Urothelium cell line (cell line): Measurements from ENCODE around the gene ENAH.

Experiments used
- DNase-seq: peaks from one replicate; pipeline ENCODE4 v3.0.0; 2011; ENCODE audit warnings: low spot score, mixed read lengths
- FAIRE-seq: peaks from 2 replicates; lab custom pipeline; 2011; peaks lifted over from hg19 to GRCh38; lab: Jason Lieb, UNC

ENAH gene

GRCh38 chr1:225573216-225573615, 79.7 kb downstream of the ENAH start:
- FAIRE-seq (no peak), DNase-seq (no peak)

DNA sequence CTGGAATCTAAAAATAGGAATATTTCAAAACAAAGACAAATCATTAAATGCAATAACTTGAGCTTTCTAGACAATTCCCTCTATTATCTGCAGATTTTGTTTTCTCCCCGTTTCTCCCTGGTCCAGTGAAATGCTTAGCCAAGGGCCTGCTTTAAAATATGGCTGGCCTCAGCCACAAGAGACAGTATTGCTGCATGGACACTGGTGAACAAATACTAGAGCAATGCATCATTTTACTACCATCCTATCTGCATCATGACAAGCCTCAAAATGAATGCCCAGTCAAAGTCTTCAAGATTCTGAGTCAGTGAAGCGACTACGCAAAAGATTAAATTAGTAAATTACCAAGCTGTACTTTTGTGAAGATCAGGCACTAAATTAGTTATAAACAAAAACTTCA, 80.5 kb downstream of the ENAH start:
- DNase-seq, result no peak
- FAIRE-seq, result no peak

DNA sequence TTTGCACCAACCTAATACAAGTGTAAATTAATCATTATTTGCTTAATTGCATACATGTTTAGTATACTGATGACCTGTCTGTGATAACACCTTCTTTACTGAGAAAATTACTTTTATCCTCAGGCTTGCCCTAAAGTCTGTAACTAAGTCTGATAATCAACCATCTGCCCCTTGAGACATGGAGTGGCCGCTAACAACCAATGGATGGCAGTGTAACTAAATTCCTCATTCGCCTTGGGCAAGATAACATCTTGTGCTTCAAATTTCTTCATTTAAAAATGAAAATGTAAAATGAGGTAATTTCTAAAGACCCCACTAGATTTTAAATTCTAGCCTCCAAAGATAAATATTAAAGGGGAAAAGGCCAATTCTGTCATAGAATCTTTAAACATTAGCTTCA, 85.1 kb downstream of the ENAH start:
- DNase-seq (no peak), FAIRE-seq (no peak)

GRCh38 chr1:225565847-225566246, 87.1 kb downstream of the ENAH start:
- no peak for FAIRE-seq
- DNase-seq, result no peak

- FAIRE-seq, result no peak
- DNase-seq, result no peak
Measured at GRCh38 chr1:225561675-225562074, 91.2 kb downstream of the ENAH start.

- FAIRE-seq (no peak), DNase-seq (no peak)
Measured at GRCh38 chr1:225559902-225560301, 93.0 kb downstream of the ENAH start.

GRCh38 chr1:225559326-225559725, 93.6 kb downstream of the ENAH start:
- DNase-seq (no peak), FAIRE-seq (no peak)

- no peak for DNase-seq
- FAIRE-seq, result no peak
Measured at GRCh38 chr1:225556694-225557093, 96.2 kb downstream of the ENAH start.

- FAIRE-seq (no peak), DNase-seq (no peak)
Measured at GRCh38 chr1:225555821-225556220, 97.1 kb downstream of the ENAH start.

- DNase-seq, result peak; percentile 18
- no peak for FAIRE-seq
Measured at GRCh38 chr1:225554216-225554812, 98.6 kb downstream of the ENAH start.

DNA sequence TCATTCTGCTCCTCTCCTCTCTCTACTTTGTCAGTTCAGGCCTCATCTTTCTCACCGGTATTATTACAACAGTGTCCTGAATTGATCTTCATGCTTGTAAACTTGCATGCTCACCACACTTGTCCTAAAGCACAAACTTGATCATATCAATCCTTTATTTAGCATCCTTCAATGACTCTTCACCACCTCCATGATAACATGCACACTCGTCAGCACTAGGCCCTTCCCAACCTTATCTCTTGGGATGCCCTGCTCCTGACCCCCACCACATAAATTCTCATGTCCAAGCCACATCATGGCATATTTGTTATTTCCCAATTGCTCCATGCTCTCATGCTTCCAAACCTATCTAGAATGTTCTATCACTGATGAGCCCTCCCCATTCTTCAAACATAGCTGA, 103.1 kb downstream of the ENAH start:
- FAIRE-seq, result no peak
- no peak for DNase-seq

- FAIRE-seq (no peak), DNase-seq (no peak)
Measured at GRCh38 chr1:225548140-225548857, 104.6 kb downstream of the ENAH start.

GRCh38 chr1:225545649-225546048, 107.3 kb downstream of the ENAH start:
- FAIRE-seq (no peak), DNase-seq (no peak)

DNA sequence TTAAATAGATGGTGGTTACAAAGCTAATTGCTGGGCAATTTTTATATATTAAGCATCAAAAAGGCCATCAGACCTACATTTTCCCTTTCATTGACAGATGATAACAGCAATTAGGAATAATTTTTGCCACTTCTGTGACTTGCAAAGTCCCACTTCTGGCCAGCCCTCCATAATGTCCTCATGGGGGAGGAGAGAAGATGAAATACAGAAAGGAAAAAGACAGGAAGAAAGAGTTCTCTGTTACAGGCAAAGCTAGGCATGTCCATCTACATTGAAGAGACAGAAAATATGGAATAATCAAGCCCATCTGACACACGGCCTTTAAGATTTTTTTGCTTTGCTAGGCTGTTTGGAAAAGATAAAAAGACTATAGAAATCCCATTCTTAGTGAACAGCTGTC, 108.0 kb downstream of the ENAH start:
- FAIRE-seq, result no peak
- DNase-seq, result no peak

DNA sequence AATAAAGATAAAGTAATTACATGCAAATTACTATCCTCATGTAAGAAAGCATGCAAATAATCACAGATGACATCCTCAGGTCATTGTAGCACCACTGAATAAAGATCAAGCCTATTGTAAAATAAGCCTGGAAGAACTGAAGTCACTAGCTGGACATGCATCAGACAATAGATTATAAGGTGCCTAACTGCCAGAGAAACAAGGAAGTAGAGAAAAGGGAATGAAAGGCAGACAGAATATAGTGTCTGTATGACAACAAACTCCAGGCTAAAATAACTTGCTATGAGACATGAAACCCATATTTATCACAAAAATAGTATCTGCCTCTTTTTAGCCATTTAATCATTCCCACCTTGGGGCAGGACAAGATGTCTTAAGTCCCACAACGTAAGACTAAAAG, 108.7 kb downstream of the ENAH start:
- no peak for FAIRE-seq
- no peak for DNase-seq

DNA sequence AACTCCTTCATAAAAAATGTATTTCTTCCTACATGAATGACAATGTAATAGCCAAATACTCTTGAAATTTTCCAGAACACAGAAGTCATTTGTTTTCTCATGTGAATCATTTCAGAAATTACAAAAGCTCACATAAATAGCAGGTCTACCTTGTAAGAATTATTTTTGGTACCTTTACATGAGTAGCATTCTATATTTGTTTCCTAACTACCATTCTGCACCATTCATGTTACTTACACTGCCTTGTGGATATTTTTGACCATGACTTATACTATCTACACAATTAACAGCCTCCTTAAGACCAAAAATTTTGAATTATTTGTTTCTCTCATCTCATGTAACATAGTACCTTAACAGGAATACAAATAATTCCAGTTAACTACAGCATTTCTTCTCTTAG, 109.6 kb downstream of the ENAH start:
- FAIRE-seq (no peak), DNase-seq (no peak)

DNA sequence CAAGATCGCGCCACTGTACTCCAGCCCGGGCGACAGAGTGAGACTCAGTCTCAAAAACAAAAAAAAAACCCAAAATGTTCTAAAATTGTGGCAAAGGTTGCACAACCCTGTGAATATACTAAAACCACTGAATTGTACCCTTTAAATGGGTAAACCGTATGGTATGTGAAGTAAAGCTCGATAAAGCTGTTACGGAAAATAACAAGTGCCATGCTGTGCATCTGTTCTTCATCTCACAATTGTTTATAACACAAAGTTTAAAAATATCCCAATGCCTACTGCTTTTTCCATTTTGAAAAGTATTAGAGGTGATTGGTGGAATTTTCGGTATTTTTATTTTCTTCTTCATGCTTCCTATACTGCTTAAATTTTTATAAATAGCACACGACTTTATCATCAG, 111.5 kb downstream of the ENAH start:
- DNase-seq, result no peak
- no peak for FAIRE-seq

DNA sequence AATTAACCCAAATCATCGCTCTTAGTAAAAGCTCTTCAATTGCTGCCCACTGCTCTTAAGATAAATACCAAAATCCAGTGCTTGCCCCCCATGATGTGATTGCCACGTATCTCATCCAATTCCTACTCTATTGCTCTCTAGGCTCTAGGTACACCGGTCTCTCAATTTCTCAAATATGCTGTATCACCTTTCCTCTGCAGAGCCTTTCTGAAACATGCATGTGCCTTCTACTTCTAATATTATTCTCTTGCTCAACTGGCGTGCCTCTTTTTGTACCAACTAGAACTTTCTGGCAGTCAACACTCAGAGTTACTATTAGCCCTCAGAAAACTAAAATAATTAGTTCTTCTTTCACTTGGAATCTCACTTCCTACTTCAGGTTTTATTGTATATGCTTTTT, 113.3 kb downstream of the ENAH start:
- no peak for DNase-seq
- FAIRE-seq, result no peak

GRCh38 chr1:225539069-225539468, 113.9 kb downstream of the ENAH start:
- DNase-seq, result no peak

GRCh38 chr1:225537554-225538251, 115.2 kb downstream of the ENAH start:
- DNase-seq, result no peak
- FAIRE-seq, result no peak

More at GRCh38 chr1:225539069-225539468, 113.9 kb downstream of the ENAH start:
- FAIRE-seq, result no peak

GRCh38 chr1:225535280-225535679, 117.6 kb downstream of the ENAH start:
- no peak for FAIRE-seq

GRCh38 chr1:225534772-225535171, 118.2 kb downstream of the ENAH start:
- FAIRE-seq (no peak), DNase-seq (no peak)

More at GRCh38 chr1:225535280-225535679, 117.6 kb downstream of the ENAH start:
- no peak for DNase-seq
